ENCODE results near the gene DYNC1H1.

DNA sequence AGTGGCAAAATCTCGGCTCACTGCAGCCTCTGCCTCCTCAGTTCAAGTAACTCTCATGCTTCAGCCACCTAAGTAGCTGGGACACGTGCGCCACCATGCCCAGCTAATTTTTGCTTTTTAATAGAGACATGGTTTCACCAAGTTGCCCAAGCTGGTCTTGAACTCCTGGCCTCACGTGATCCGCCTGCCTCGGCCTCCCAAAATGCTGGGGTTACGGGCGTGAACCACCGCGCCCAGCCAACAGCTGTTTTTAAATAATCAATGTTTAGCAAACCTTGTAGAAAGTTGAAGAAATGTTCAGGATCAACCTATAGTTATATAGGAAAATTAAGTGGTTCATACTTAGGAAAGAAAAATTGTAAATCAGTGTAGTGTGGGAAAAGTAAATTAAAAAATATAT, 128.4 kb downstream of the DYNC1H1 start:
- TF ChIP-seq, protein P1, sequence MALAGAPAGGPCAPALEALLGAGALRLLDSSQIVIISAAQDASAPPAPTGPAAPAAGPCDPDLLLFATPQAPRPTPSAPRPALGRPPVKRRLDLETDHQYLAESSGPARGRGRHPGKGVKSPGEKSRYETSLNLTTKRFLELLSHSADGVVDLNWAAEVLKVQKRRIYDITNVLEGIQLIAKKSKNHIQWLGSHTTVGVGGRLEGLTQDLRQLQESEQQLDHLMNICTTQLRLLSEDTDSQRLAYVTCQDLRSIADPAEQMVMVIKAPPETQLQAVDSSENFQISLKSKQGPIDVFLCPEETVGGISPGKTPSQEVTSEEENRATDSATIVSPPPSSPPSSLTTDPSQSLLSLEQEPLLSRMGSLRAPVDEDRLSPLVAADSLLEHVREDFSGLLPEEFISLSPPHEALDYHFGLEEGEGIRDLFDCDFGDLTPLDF (CRISPR knock-in tag; IDR thresholded peaks at IDR 0.05): no peak
- TF ChIP-seq, protein P2, sequence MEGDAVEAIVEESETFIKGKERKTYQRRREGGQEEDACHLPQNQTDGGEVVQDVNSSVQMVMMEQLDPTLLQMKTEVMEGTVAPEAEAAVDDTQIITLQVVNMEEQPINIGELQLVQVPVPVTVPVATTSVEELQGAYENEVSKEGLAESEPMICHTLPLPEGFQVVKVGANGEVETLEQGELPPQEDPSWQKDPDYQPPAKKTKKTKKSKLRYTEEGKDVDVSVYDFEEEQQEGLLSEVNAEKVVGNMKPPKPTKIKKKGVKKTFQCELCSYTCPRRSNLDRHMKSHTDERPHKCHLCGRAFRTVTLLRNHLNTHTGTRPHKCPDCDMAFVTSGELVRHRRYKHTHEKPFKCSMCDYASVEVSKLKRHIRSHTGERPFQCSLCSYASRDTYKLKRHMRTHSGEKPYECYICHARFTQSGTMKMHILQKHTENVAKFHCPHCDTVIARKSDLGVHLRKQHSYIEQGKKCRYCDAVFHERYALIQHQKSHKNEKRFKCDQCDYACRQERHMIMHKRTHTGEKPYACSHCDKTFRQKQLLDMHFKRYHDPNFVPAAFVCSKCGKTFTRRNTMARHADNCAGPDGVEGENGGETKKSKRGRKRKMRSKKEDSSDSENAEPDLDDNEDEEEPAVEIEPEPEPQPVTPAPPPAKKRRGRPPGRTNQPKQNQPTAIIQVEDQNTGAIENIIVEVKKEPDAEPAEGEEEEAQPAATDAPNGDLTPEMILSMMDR (IDR thresholded peaks at IDR 0.05): no peak
- no peak for TF ChIP-seq HMGA2 (CRISPR knock-in tag; IDR thresholded peaks at IDR 0.05)
- TF ChIP-seq, protein P3, sequence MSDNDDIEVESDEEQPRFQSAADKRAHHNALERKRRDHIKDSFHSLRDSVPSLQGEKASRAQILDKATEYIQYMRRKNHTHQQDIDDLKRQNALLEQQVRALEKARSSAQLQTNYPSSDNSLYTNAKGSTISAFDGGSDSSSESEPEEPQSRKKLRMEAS (CRISPR knock-in tag; IDR thresholded peaks at IDR 0.05): no peak
- TF ChIP-seq, protein P4, sequence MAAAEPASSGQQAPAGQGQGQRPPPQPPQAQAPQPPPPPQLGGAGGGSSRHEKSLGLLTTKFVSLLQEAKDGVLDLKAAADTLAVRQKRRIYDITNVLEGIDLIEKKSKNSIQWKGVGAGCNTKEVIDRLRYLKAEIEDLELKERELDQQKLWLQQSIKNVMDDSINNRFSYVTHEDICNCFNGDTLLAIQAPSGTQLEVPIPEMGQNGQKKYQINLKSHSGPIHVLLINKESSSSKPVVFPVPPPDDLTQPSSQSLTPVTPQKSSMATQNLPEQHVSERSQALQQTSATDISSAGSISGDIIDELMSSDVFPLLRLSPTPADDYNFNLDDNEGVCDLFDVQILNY (CRISPR knock-in tag; IDR thresholded peaks at IDR 0.05): no peak
- TF ChIP-seq, protein P5, sequence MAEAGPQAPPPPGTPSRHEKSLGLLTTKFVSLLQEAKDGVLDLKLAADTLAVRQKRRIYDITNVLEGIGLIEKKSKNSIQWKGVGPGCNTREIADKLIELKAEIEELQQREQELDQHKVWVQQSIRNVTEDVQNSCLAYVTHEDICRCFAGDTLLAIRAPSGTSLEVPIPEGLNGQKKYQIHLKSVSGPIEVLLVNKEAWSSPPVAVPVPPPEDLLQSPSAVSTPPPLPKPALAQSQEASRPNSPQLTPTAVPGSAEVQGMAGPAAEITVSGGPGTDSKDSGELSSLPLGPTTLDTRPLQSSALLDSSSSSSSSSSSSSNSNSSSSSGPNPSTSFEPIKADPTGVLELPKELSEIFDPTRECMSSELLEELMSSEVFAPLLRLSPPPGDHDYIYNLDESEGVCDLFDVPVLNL (CRISPR knock-in tag; IDR thresholded peaks at IDR 0.05; ENCODE audit: borderline replicate concordance, low read depth): no peak
- TF ChIP-seq, protein P6, sequence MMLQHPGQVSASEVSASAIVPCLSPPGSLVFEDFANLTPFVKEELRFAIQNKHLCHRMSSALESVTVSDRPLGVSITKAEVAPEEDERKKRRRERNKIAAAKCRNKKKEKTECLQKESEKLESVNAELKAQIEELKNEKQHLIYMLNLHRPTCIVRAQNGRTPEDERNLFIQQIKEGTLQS (CRISPR knock-in tag; conservative IDR thresholded peaks at IDR 0.05): no peak
- TF ChIP-seq NFYB (CRISPR knock-in tag; conservative IDR thresholded peaks at IDR 0.05; ENCODE audit: low read depth): no peak
- TF ChIP-seq TCF7 (CRISPR knock-in tag; IDR thresholded peaks at IDR 0.05; ENCODE audit: low read depth): no peak
- TF ChIP-seq, protein P7, sequence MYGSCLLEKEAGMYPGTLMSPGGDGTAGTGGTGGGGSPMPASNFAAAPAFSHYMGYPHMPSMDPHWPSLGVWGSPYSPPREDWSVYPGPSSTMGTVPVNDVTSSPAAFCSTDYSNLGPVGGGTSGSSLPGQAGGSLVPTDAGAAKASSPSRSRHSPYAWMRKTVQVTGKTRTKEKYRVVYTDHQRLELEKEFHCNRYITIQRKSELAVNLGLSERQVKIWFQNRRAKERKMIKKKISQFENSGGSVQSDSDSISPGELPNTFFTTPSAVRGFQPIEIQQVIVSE (CRISPR knock-in tag; IDR thresholded peaks at IDR 0.05; ENCODE audit: borderline replicate concordance): no peak
- TF ChIP-seq CBFB (CRISPR knock-in tag; IDR thresholded peaks at IDR 0.05; ENCODE audit: low read depth): no peak
- no peak for TF ChIP-seq ETV6 (CRISPR knock-in tag; IDR thresholded peaks at IDR 0.05)
